Left lung (tissue), 10 donors: ENCODE measurements around the gene NUF2. TPM values are rescaled to one million over a fixed set of nuclear protein-coding genes. Genes with fewer than 3 reads are reported as not detected.

Experiments used
- ATAC-seq: fragments of 200-7000 bp; cut with Tn5 transposase; one replicate; pipeline ENCODE4 v1.9.1; 2020; ENCODE audit warnings: moderate library complexity
- DNase-seq, 4 donors: peaks; one replicate each; pipeline ENCODE4 v3.0.0-alpha.2; 2013 to 2020
- H3K27ac ChIP-seq, 2 donors: fragments of 200-600 bp; sonication (generic) in 1 of 2; one replicate each; pipeline versions ENCODE4 v1.5.0 to v1.8.0; 2020 to 2021
- H3K27me3 ChIP-seq, 2 donors: fragments of 200-600 bp; sonication (generic) in 1 of 2; one replicate each; pipeline versions ENCODE4 v1.5.0 to v1.8.0; 2020 to 2021
- H3K36me3 ChIP-seq, 2 donors: fragments of 200-600 bp; sonication (generic) in 1 of 2; one replicate each; pipeline versions ENCODE4 v1.5.0 to v1.8.0; 2020 to 2021
- H3K4me1 ChIP-seq, 2 donors: fragments of 200-600 bp; one replicate each; pipeline ENCODE4 v1.8.0; 2021
- H3K4me3 ChIP-seq, 2 donors: fragments of 200-600 bp; sonication (generic) in 1 of 2; one replicate each; pipeline versions ENCODE4 v1.5.0 to v1.8.0; 2020 to 2021; ENCODE audit warnings: mild to moderate bottlenecking in 1 of 2
- H3K9me3 ChIP-seq, 2 donors: fragments of 200-600 bp; sonication (generic) in 1 of 2; one replicate each; pipeline versions ENCODE4 v1.5.0 to v1.8.0; 2020 to 2021
- CTCF ChIP-seq, 2 donors: fragments of 200-600 bp; sonication (generic) in 1 of 2; IDR thresholded peaks; one replicate each; pipeline versions ENCODE4 v1.5.0 to v1.8.0; 2021; ENCODE audit warnings: antibody characterized with exemption in 2 of 2
- intact Hi-C, 2 donors: fragments of 100-400 bp; cut with DNase I; formaldehyde crosslinking; loops; one replicate each; pipeline versions ENCODE4 v1.11.2 to v1.14.2; 2022
- polyA plus RNA-seq, 6 donors: library from polyadenylated mRNA; unstranded; fragments of 120-200 nt; gene quantifications; one replicate each; pipeline ENCODE4 v1.2.1, GENCODE V29; 2013; ENCODE audit not compliant: insufficient read length in 6 of 6
- total RNA-seq, 2 donors: library from RNA; stranded (reverse); fragmentation: NEBNext Ultra II Directional; extraction: Animal tissue kit (Norgen Biotek cat#: 25700); gene quantifications; one replicate each; pipeline ENCODE4 v1.2.1, GENCODE V29; 2021
- donor health status: DM: no; HTN: yes; CAD: no.
- donor health status: DM: no; HTN: no; CAD: no.

NUF2 gene
- total and polyA plus RNA-seq, 8 donors, result 1.9 to 42.3 (median 23.0) TPM

GRCh38 chr1:163388970-163389369 is 67.2 kb downstream of the NUF2 start:
- ATAC-seq (no peak), DNase-seq (no peak)
- Histone ChIP-seq H3K9me3 (no peaks in the 10 kb centered on the region), H3K4me3 (no peak overlapping the region), H3K4me1 (no peaks in the 10 kb centered on the region), H3K36me3 (no peaks in the 10 kb centered on the region), H3K27me3 (no peaks in the 10 kb centered on the region), H3K27ac (no peak overlapping the region)
- no peak for TF ChIP-seq CTCF (IDR thresholded peaks at IDR 0.05)
- intact Hi-C loops, result no loop called here

GRCh38 chr1:163395790-163396189 is 74.0 kb downstream of the NUF2 start:
- ATAC-seq, result no peak
- no peaks in the 10 kb centered on the region for H3K27me3 ChIP-seq
- H3K9me3 ChIP-seq, result no peaks in the 10 kb centered on the region
- H3K36me3 ChIP-seq, result no peaks in the 10 kb centered on the region
- peak in 2 of 4 donors; percentile 35 to 64 for DNase-seq
- no peaks in the 10 kb centered on the region for H3K4me1 ChIP-seq
- no peak for TF ChIP-seq CTCF (IDR thresholded peaks at IDR 0.05)
- H3K4me3 ChIP-seq, result no peak overlapping the region
- H3K27ac ChIP-seq, result no peak overlapping the region
- intact Hi-C loops, result no loop called here

- ATAC-seq, result peak; percentile 30
- H3K4me1 ChIP-seq, result no peaks in the 10 kb centered on the region
Observed at GRCh38 chr1:163397451-163398200, 75.9 kb downstream of the NUF2 start.

GRCh38 chr1:163399001-163399400 is 77.2 kb downstream of the NUF2 start:
- DNase-seq, result no peak
- intact Hi-C loops, result no loop called here
- H3K27me3 ChIP-seq, result no peaks in the 10 kb centered on the region
- no peak for ATAC-seq
- H3K4me1 ChIP-seq, result no peaks in the 10 kb centered on the region
- H3K36me3 ChIP-seq, result no peaks in the 10 kb centered on the region
- no peak overlapping the region for H3K27ac ChIP-seq
- TF ChIP-seq CTCF (IDR thresholded peaks at IDR 0.05), result no peak
- no peaks in the 10 kb centered on the region for H3K9me3 ChIP-seq
- H3K4me3 ChIP-seq, result no peak overlapping the region

More at GRCh38 chr1:163397451-163398200, 75.9 kb downstream of the NUF2 start:
- Histone ChIP-seq H3K9me3 (no peaks in the 10 kb centered on the region), H3K27me3 (no peaks in the 10 kb centered on the region), H3K36me3 (no peaks in the 10 kb centered on the region), H3K4me3 (no peak overlapping the region), H3K27ac (peak overlapping the region in 1 of 2 donors; percentile 33)
- no peak for TF ChIP-seq CTCF (IDR thresholded peaks at IDR 0.05)
- DNase-seq, result peak in 1 of 4 donors; percentile 19
- intact Hi-C loops, result no loop called here

GRCh38 chr1:163399976-163400601 is 78.3 kb downstream of the NUF2 start:
- no peak for TF ChIP-seq CTCF (IDR thresholded peaks at IDR 0.05)
- Histone ChIP-seq H3K4me3 (no peak overlapping the region), H3K27ac (no peak overlapping the region), H3K4me1 (no peaks in the 10 kb centered on the region), H3K9me3 (no peaks in the 10 kb centered on the region), H3K36me3 (no peaks in the 10 kb centered on the region), H3K27me3 (no peaks in the 10 kb centered on the region)
- ATAC-seq, result no peak
- intact Hi-C loops, result no loop called here
- no peak for DNase-seq
